ENCODE data around the gene UAP1L1.

- TF ChIP-seq CTCF (IDR thresholded peaks at IDR 0.05) (no peak), POLR2A (IDR thresholded peaks at IDR 0.05) (peak; percentile 81 to 92)
Observed at GRCh38 chr9:137086531-137087408, 9.5 kb downstream of the UAP1L1 start, which contains the start of gene MAN1B1.
